Caco-2 (cell line): Measurements from ENCODE around the gene PRKCI. TPM values are rescaled to one million over a fixed set of nuclear protein-coding genes. Genes with fewer than 3 reads are reported as not detected.

Experiments
- BruUV-seq: library from RNA; stranded (reverse); fragments of 400-500 nt; replicated peaks from 2 replicates; lab custom pipeline; 2021; lab: Mats Ljungman, UMichigan
- CTCF ChIA-PET: fragments of 300-600 bp; sonication (Branson Sonifier 250); formaldehyde crosslinking; loops from one replicate; lab custom pipeline; 2022; ENCODE audit warnings: antibody characterized with exemption; lab: Charles Lee
- POLR2A ChIA-PET: fragments of 300-600 bp; sonication (Branson Sonifier 250); formaldehyde crosslinking; loops from one replicate; lab custom pipeline; 2022; ENCODE audit warnings: antibody characterized with exemption; lab: Charles Lee
- DNase-seq, 2 experiments: peaks; one replicate each; pipeline versions ENCODE4 v3.0.0 to v3.0.0-alpha.2; 2020 to 2022
- H3K27me3 ChIP-seq: replicated peaks from 2 replicates; pipeline ENCODE4 v1.6.0; 2011; ENCODE audit warnings: low read length; ENCODE audit not compliant: control insufficient read depth, insufficient read depth
- H3K36me3 ChIP-seq: 2 replicates; pipeline ENCODE4 v1.5.1; 2011; ENCODE audit warnings: low read length; ENCODE audit not compliant: control insufficient read depth, insufficient read depth
- H3K4me1 ChIP-seq: fragments of 250-450 bp; sonication (Bioruptor Pico); 2 replicates; pipeline ENCODE4 v1.5.1; 2020; ENCODE audit warnings: mild to moderate bottlenecking
- H3K4me3 ChIP-seq: 2 replicates; pipeline ENCODE4 v1.5.1; 2011; ENCODE audit warnings: low read depth, mild to moderate bottlenecking, control low read depth, low read length
- H3K9me3 ChIP-seq: fragments of 250-450 bp; sonication (Bioruptor Pico); 2 replicates; pipeline ENCODE4 v1.5.1; 2020; ENCODE audit warnings: mild to moderate bottlenecking, moderate library complexity
- H3K27ac Mint-ChIP-seq: one replicate; pipeline ENCODE4 v1.8.0; 2022; ENCODE audit warnings: mixed read lengths; ENCODE audit not compliant: unreplicated experiment
- H3K27me3 Mint-ChIP-seq: one replicate; pipeline ENCODE4 v1.8.0; 2022; ENCODE audit warnings: mixed read lengths; ENCODE audit not compliant: insufficient read depth, unreplicated experiment
- H3K36me3 Mint-ChIP-seq: one replicate; pipeline ENCODE4 v1.8.0; 2022; ENCODE audit warnings: mild to moderate bottlenecking, mixed read lengths; ENCODE audit not compliant: insufficient read depth, unreplicated experiment
- H3K4me1 Mint-ChIP-seq: one replicate; pipeline ENCODE4 v1.8.0; 2022; ENCODE audit warnings: low read depth, mixed read lengths; ENCODE audit not compliant: unreplicated experiment
- H3K4me3 Mint-ChIP-seq: one replicate; pipeline ENCODE4 v1.8.0; 2022; ENCODE audit warnings: mild to moderate bottlenecking, moderate library complexity, mixed read lengths; ENCODE audit not compliant: unreplicated experiment
- H3K9me3 Mint-ChIP-seq: one replicate; pipeline ENCODE4 v1.8.0; 2022; ENCODE audit warnings: mixed read lengths; ENCODE audit not compliant: unreplicated experiment
- intact Hi-C: fragments of 100-400 bp; cut with micrococcal nuclease; formaldehyde crosslinking; loops from one replicate; pipeline ENCODE4 v1.10.0; 2022; ENCODE audit not compliant: unreplicated experiment
- total RNA-seq: library from RNA; stranded (reverse); gene quantifications from 2 replicates; pipeline ENCODE4 v1.2.3, GENCODE V29; 2022
- TF ChIP-seq, protein P1 (sequence below), 2 experiments: fragments of 200-600 bp in 1 of 2; IDR thresholded peaks; 1 replicate in 1 of 2; 2 replicates in 1 of 2; pipeline versions ENCODE4 v1.5.1 to v1.8.0; 2011 to 2022; ENCODE audit warnings: antibody characterized with exemption in 1 of 2, control low read depth in 1 of 2, inconsistent platforms in 1 of 2, low read depth in 1 of 2, low read length in 1 of 2, mild to moderate bottlenecking in 1 of 2, moderate library complexity in 1 of 2; ENCODE audit not compliant: insufficient read depth in 1 of 2, severe bottlenecking in 1 of 2, unreplicated experiment in 1 of 2

Gene PRKCI
- total RNA-seq, 1 experiment from 2014 or later: 45.8 TPM

- BruUV-seq: no TSS peak
- Histone ChIP-seq H3K36me3 (no peaks in the 10 kb centered on the region), H3K4me1 (peaks cover 5% of the 10 kb centered on the region), H3K9me3 (no peaks in the 10 kb centered on the region), H3K27me3 (no peaks in the 10 kb centered on the region), H3K4me3 (no peak overlapping the region)
- TF ChIP-seq, protein P1, sequence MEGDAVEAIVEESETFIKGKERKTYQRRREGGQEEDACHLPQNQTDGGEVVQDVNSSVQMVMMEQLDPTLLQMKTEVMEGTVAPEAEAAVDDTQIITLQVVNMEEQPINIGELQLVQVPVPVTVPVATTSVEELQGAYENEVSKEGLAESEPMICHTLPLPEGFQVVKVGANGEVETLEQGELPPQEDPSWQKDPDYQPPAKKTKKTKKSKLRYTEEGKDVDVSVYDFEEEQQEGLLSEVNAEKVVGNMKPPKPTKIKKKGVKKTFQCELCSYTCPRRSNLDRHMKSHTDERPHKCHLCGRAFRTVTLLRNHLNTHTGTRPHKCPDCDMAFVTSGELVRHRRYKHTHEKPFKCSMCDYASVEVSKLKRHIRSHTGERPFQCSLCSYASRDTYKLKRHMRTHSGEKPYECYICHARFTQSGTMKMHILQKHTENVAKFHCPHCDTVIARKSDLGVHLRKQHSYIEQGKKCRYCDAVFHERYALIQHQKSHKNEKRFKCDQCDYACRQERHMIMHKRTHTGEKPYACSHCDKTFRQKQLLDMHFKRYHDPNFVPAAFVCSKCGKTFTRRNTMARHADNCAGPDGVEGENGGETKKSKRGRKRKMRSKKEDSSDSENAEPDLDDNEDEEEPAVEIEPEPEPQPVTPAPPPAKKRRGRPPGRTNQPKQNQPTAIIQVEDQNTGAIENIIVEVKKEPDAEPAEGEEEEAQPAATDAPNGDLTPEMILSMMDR (IDR thresholded peaks at IDR 0.05; ENCODE audit: insufficient read depth in 1 of 2, low read depth in 1 of 2, low read length in 1 of 2, severe bottlenecking in 1 of 2, unreplicated experiment in 1 of 2): no peak
- Mint-ChIP-seq H3K27me3 (no peaks in the 10 kb centered on the region), H3K9me3 (no peaks in the 10 kb centered on the region), H3K27ac (peak overlapping the region; percentile 73), H3K36me3 (peaks cover 7% of the 10 kb centered on the region), H3K4me3 (no peak overlapping the region), H3K4me1 (peaks cover 19% of the 10 kb centered on the region)
- ChIA-PET POLR2A (no interaction called here), CTCF (no interaction called here)
- DNase-seq: no peak
- intact Hi-C loops: no loop called here
Measured at GRCh38 chr3:170353485-170353884, 131.3 kb downstream of the PRKCI start.

GRCh38 chr3:170354760-170355159, 132.5 kb downstream of the PRKCI start:
- no peak for DNase-seq
- peaks cover 19% of the 10 kb centered on the region for H3K4me1 Mint-ChIP-seq
- H3K4me3 ChIP-seq: no peak overlapping the region
- intact Hi-C loops: no loop called here
- ChIA-PET POLR2A (no interaction called here), CTCF (no interaction called here)
- no peaks in the 10 kb centered on the region for H3K9me3 Mint-ChIP-seq
- BruUV-seq: no TSS peak
- peaks cover 5% of the 10 kb centered on the region for H3K4me1 ChIP-seq
- H3K27ac Mint-ChIP-seq: no peak overlapping the region
- H3K36me3 Mint-ChIP-seq: peaks cover 7% of the 10 kb centered on the region
- no peaks in the 10 kb centered on the region for H3K27me3 Mint-ChIP-seq
- no peaks in the 10 kb centered on the region for H3K9me3 ChIP-seq
- H3K4me3 Mint-ChIP-seq: no peak overlapping the region
- no peaks in the 10 kb centered on the region for H3K36me3 ChIP-seq
- TF ChIP-seq, protein P1 (IDR thresholded peaks at IDR 0.05; ENCODE audit: insufficient read depth in 1 of 2, low read depth in 1 of 2, low read length in 1 of 2, severe bottlenecking in 1 of 2, unreplicated experiment in 1 of 2): no peak
- no peaks in the 10 kb centered on the region for H3K27me3 ChIP-seq

Other genes with a start within 250 kb of the PRKCI start
- gene GPR160, start 184.4 kb upstream of the PRKCI start, total RNA-seq: 14.8 and 16.1 TPM in 2 replicates
- gene PHC3, start 40.7 kb upstream of the PRKCI start, total RNA-seq: 29.8 and 37.7 TPM in 2 replicates
- 19.6 and 20.5 TPM in 2 replicates for gene SKIL, start 135.3 kb downstream of the PRKCI start, total RNA-seq
- gene CLDN11, start 196.4 kb downstream of the PRKCI start, total RNA-seq: 0.41 and 0.51 TPM in 2 replicates